ENCODE results near the gene RASA3. TPM values are rescaled to one million over a fixed set of nuclear protein-coding genes. Genes with fewer than 3 reads are reported as not detected.
"Not testable (repeated sequence)": the region's sequence is repeated elsewhere in the genome, so short reads cannot be mapped to it uniquely, and the experiment has no call there.

Gene RASA3
- total and polyA plus RNA-seq, 2 of the 8 experiments (the other 6 are each of a cell fraction or from before 2014, with no cell fraction given) = 7.5 to 21.9 TPM

DNA sequence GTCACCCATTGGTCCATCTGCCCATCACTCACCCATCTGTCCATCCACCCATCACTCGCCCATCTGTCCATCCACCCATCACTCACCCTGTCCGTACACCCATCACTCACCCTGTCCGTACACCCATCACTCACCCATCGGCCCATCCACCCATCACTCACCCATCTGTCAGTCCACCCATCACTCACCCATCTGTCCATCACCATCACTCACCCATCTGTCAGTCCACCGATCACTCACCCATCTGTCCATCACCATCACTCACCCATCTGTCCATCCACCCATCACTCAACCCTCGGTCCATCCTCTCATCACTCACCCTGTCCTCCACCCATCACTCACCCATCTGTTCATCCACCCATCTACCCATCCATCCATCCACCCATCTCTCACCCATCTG lies 143.6 kb downstream of the RASA3 start:
- POLR2A ChIA-PET (ENCODE audit: partially characterized antibody); H3K27me3 ChIP-seq (replicated peaks in 1 of 4; ENCODE audit: control insufficient read depth in 3 of 4, extremely low read depth in 1 of 4, insufficient read depth in 3 of 4, low read length in 3 of 4); H2BK12ac ChIP-seq (ENCODE audit: low read depth, low read length); H3K79me1 ChIP-seq (ENCODE audit: low read depth, low read length); H3K4me3 ChIP-seq (ENCODE audit: extremely low read depth in 1 of 4, insufficient read depth in 2 of 4, low read depth in 3 of 4, low read length in 4 of 4); H3K9ac ChIP-seq (replicated peaks in 1 of 4; ENCODE audit: extremely low read depth in 1 of 4, low read depth in 3 of 4, low read length in 3 of 4); H2BK5ac ChIP-seq (ENCODE audit: low read depth, low read length); DNase-seq (ENCODE audit: low read depth in 1 of 2, low spot score in 2 of 2); H3K18ac ChIP-seq (ENCODE audit: extremely low read depth, low read length); H2BK20ac ChIP-seq (ENCODE audit: low read length); H4K8ac ChIP-seq (ENCODE audit: extremely low read depth, insufficient read depth, low read length); H3K4ac ChIP-seq (replicated peaks; ENCODE audit: insufficient read length, low read depth, low read length); H2BK15ac ChIP-seq (ENCODE audit: low read length); H4K20me1 ChIP-seq (replicated peaks in 1 of 2; ENCODE audit: control insufficient read depth in 1 of 2, insufficient read depth in 2 of 2, low read length in 2 of 2); H3K79me2 ChIP-seq (ENCODE audit: control insufficient read depth in 1 of 2, insufficient read depth in 2 of 2, low read length in 2 of 2); H3K14ac ChIP-seq (ENCODE audit: insufficient read length); H2BK120ac ChIP-seq (replicated peaks; ENCODE audit: low read depth, low read length); H3K4me1 ChIP-seq (replicated peaks in 1 of 4; ENCODE audit: control insufficient read depth in 3 of 4, insufficient read depth in 4 of 4, low read length in 3 of 4); CTCF ChIA-PET (ENCODE audit: partially characterized antibody); H2AK5ac ChIP-seq (ENCODE audit: low read depth, low read length); H3K56ac ChIP-seq (replicated peaks; ENCODE audit: insufficient read length, low read depth, low read length); H3K23ac ChIP-seq (ENCODE audit: insufficient read length); H3K9me3 ChIP-seq (ENCODE audit: insufficient read depth in 2 of 2, low read depth in 1 of 2, low read length in 1 of 2); H3K4me2 ChIP-seq (ENCODE audit: insufficient read depth in 1 of 2, low read depth in 2 of 2, low read length in 2 of 2); FAIRE-seq; H4K5ac ChIP-seq (ENCODE audit: insufficient read length, low read depth, low read length); H4K91ac ChIP-seq (replicated peaks; ENCODE audit: insufficient read length, low read length); H2AFZ ChIP-seq (ENCODE audit: low read length); H3K27ac ChIP-seq (ENCODE audit: low read depth, low read length): not testable (repeated sequence)
- peaks cover 0 to 16% (median 11%) of the 10 kb centered on the region in 4 experiments; a peak in 5 of 8 replicates for H3K36me3 ChIP-seq (ENCODE audit: control insufficient read depth in 2 of 4, insufficient read depth in 4 of 4, low read length in 3 of 4)
- WGBS, 2 experiments (ENCODE audit: extremely low coverage in 1 of 2, insufficient coverage in 1 of 2, insufficient read length in 1 of 2, insufficient replicate concordance in 2 of 2, low coverage in 1 of 2, low lambda C conversion rate in 2 of 2, missing lambda C conversion rate in 1 of 2) = 96% methylated on average over 6 of the region's 6 CpGs; no CpG with 5 or more reads in 1 of the 2 experiments
- peaks cover 10% of the 10 kb centered on the region; the same call in 1 of the 2 replicates for H3K23me2 ChIP-seq (ENCODE audit: low read depth, low read length)
